ENCODE measurements around the gene PPARD. TPM values are rescaled to one million over a fixed set of nuclear protein-coding genes. Genes with fewer than 3 reads are reported as not detected.

Gene PPARD
- polyA plus RNA-seq, 1 experiment, result 40.9 TPM

DNA sequence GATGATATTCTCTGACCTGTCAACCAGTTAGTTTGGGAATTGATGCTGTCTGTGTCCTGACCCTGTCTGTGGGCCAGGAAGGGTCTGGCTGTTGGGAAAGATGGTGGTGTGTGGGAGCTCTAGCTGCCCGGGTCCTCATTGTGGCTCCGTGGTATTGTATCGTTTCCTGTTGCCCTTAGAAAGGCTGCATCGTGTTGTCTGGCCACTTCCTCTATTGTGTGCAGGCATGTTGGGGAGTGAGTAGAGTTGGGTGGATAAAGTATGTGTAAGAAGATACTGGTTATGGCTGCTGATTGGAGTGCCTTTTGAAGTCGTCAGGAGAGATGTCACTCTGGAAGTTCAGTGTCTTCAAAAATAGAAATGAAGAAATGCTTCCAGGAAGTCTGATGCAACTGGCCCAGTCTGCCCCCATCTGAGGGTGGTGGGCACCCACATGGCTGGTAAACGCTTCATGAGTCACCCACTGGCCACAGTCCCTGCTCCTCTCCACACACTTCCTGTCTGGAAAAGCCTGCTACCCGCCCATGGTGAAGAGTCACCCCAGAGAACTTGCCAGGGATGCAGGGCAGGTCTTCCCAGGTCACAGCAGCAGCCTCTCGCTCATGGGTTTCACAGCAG, 27.9 kb downstream of the PPARD start:
- CTCF ChIA-PET, result interaction anchor here (1.5 kb wide), 1 partner anchor 21 kb away, joined by 4 read pairs; no protein-coding TSS in a partner anchor
- POLR2A ChIA-PET, result no interaction called here
- Histone ChIP-seq H3K27me3 (ENCODE audit: control insufficient read depth, insufficient read depth, low read length) (no peaks in the 10 kb centered on the region), H3K4me3 (ENCODE audit: low read depth, low read length) (no peak overlapping the region), H3K36me3 (ENCODE audit: control insufficient read depth, insufficient read depth, low read length) (no peaks in the 10 kb centered on the region)
- DNase-seq (ENCODE audit: low read depth), result peak; percentile 90
- TF ChIP-seq, protein P1, sequence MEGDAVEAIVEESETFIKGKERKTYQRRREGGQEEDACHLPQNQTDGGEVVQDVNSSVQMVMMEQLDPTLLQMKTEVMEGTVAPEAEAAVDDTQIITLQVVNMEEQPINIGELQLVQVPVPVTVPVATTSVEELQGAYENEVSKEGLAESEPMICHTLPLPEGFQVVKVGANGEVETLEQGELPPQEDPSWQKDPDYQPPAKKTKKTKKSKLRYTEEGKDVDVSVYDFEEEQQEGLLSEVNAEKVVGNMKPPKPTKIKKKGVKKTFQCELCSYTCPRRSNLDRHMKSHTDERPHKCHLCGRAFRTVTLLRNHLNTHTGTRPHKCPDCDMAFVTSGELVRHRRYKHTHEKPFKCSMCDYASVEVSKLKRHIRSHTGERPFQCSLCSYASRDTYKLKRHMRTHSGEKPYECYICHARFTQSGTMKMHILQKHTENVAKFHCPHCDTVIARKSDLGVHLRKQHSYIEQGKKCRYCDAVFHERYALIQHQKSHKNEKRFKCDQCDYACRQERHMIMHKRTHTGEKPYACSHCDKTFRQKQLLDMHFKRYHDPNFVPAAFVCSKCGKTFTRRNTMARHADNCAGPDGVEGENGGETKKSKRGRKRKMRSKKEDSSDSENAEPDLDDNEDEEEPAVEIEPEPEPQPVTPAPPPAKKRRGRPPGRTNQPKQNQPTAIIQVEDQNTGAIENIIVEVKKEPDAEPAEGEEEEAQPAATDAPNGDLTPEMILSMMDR (IDR thresholded peaks at IDR 0.05; ENCODE audit: insufficient read depth, low read depth, low read length), result no peak

DNA sequence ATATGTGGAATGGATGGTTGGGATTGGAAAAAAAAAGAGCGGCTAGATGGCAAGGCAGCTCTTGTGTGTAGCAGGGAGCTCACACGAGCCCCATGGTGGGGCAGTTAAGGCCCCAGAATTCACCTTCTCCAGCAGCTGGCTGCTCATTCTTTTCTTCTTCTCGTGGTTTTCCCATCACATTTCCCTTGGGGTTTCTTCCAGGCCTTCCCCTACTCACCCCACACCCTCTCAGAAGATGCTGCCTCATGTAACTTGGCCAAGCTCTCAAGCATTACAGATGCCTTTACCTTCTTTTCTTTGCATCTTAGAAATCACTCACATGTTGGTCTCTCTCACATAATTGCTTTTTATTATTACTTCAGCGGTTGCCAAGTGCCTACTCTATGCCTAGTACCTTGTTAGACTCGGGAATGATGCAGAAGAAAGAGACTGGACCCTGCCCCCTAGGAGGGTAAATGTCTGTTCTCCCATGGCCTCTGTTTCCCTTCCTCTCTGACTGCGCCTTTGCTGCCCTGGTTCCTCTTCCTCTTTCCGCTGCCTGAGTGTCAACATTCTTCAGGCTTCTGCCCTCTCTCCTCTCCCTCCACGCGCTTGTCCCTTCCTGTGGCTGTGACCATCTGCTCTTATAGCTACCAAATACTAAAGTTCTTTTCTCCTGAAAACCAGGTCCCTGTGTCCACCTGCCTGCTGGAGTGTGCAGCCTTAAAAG, 28.6 kb downstream of the PPARD start:
- POLR2A ChIA-PET, result no interaction called here

GRCh38 chr6:35371494-35372262, 29.3 kb downstream of the PPARD start:
- CTCF ChIA-PET, result interaction anchor here (1.5 to 1.6 kb wide), 3 partner anchors 20 to 78 kb away, joined by 4 to 6 read pairs (median 4); no protein-coding TSS in a partner anchor
- Histone ChIP-seq H3K36me3 (ENCODE audit: control insufficient read depth, insufficient read depth, low read length) (no peaks in the 10 kb centered on the region), H3K4me3 (ENCODE audit: low read depth, low read length) (no peak overlapping the region), H3K27me3 (ENCODE audit: control insufficient read depth, insufficient read depth, low read length) (no peaks in the 10 kb centered on the region)
- DNase-seq (ENCODE audit: low read depth), result no peak
- POLR2A ChIA-PET, result no interaction called here
- TF ChIP-seq, protein P1 (IDR thresholded peaks at IDR 0.05; ENCODE audit: insufficient read depth, low read depth, low read length), result no peak

More for the DNA sequence above, 28.6 kb downstream of the PPARD start:
- no peak for DNase-seq (ENCODE audit: low read depth)
- no peak overlapping the region for H3K4me3 ChIP-seq (ENCODE audit: low read depth, low read length)
- CTCF ChIA-PET, result interaction anchor here (1.5 to 1.6 kb wide), 2 partner anchors 21 to 25 kb away, joined by 4 read pairs; no protein-coding TSS in a partner anchor
- no peaks in the 10 kb centered on the region for H3K36me3 ChIP-seq (ENCODE audit: control insufficient read depth, insufficient read depth, low read length)
- TF ChIP-seq, protein P1 (IDR thresholded peaks at IDR 0.05; ENCODE audit: insufficient read depth, low read depth, low read length), result no peak
- no peaks in the 10 kb centered on the region for H3K27me3 ChIP-seq (ENCODE audit: control insufficient read depth, insufficient read depth, low read length)

DNA sequence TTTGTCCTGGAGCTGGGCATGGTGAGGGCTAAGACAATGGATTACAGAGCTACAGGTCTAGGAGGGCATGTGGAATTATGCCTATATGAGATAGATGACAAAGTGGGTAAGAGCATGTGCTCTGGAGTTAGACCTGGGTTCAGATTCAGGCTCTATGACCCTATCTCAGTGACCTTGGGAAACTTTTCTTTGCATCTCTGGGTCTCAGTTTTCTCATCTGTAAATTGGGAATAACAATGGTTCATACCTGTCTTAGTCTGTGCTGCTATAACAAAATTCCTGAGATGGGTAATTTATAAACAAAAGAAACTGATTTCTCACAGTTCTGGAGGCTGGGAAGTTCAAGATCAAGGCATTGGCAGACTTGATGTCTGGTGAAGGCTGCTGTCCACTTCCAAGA, 30.3 kb downstream of the PPARD start:
- Histone ChIP-seq H3K4me3 (ENCODE audit: low read depth, low read length) (no peak overlapping the region), H3K27me3 (ENCODE audit: control insufficient read depth, insufficient read depth, low read length) (no peaks in the 10 kb centered on the region), H3K36me3 (ENCODE audit: control insufficient read depth, insufficient read depth, low read length) (no peaks in the 10 kb centered on the region)
- TF ChIP-seq, protein P1 (IDR thresholded peaks at IDR 0.05; ENCODE audit: insufficient read depth, low read depth, low read length), result no peak
- no peak for DNase-seq (ENCODE audit: low read depth)
- POLR2A ChIA-PET, result no interaction called here
- CTCF ChIA-PET, result interaction anchor here (1.4 to 1.5 kb wide), 2 partner anchors 77 to 78 kb away, joined by 4 to 6 read pairs; no protein-coding TSS in a partner anchor

DNA sequence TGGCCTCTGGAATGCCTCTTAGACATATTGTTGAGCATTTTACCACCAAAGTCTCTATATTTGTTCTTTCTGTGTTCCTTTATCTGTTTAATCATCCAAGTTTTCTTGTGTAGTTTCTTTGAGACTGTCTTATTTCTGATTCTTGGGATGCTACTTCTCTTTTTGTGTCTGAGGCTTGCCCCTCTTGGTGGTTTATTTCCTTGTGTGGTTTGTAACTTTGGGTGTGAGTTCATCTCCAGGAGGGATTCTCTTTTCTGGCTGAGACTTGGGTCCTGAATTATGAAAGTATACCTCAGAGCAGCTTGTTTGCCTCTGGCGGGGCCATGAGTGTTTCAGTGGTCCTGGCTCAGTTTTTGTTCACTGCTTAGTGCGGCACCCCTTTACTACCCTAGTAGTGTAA, 33.9 kb downstream of the PPARD start:
- ChIA-PET CTCF (interaction anchor here (1.8 kb wide), 1 partner anchor 43 kb away, joined by 5 read pairs; no protein-coding TSS in a partner anchor), POLR2A (no interaction called here)

More for the DNA sequence above, 33.9 kb downstream of the PPARD start:
- no peak overlapping the region for H3K4me3 ChIP-seq (ENCODE audit: low read depth, low read length)
- H3K36me3 ChIP-seq (ENCODE audit: control insufficient read depth, insufficient read depth, low read length), result no peaks in the 10 kb centered on the region
- no peaks in the 10 kb centered on the region for H3K27me3 ChIP-seq (ENCODE audit: control insufficient read depth, insufficient read depth, low read length)
- TF ChIP-seq, protein P1 (IDR thresholded peaks at IDR 0.05; ENCODE audit: insufficient read depth, low read depth, low read length), result no peak
- DNase-seq (ENCODE audit: low read depth), result no peak

All from BJ (cell line).